ENCODE results near the gene CCDC50. TPM values are rescaled to one million over a fixed set of nuclear protein-coding genes. Genes with fewer than 3 reads are reported as not detected.

The CCDC50 gene
- total and polyA plus RNA-seq, 2 of the 8 experiments (the other 6 are each of a cell fraction or from before 2014, with no cell fraction given): 7.3 to 19.2 TPM

DNA sequence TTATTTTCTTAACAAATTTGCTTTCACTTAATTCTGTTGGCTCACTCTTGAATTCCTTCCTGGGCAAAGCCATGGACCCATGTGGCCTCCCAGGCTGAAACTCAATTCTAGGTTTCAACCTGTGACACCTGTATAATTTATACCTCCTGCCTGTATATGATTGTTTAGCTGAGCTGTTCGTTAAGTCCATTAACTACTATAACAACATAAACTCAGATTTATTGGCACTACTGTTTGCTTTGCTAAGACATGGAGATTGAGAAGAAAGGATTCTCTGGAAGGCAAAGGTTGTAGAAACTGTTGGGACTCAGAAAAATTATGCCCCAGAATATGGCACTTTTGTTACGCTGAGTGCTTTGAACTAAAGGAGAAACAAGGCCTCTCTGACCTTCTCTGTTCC, 26.7 kb upstream of the CCDC50 start (continued):
- TF ChIP-seq, protein P1, sequence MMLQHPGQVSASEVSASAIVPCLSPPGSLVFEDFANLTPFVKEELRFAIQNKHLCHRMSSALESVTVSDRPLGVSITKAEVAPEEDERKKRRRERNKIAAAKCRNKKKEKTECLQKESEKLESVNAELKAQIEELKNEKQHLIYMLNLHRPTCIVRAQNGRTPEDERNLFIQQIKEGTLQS (IDR thresholded peaks at IDR 0.05; ENCODE audit: insufficient read depth, low read depth, low read length): no peak
- TF ChIP-seq, protein P2, sequence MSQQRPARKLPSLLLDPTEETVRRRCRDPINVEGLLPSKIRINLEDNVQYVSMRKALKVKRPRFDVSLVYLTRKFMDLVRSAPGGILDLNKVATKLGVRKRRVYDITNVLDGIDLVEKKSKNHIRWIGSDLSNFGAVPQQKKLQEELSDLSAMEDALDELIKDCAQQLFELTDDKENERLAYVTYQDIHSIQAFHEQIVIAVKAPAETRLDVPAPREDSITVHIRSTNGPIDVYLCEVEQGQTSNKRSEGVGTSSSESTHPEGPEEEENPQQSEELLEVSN (IDR thresholded peaks at IDR 0.05): no peak
- TF ChIP-seq KDM5A (IDR thresholded peaks at IDR 0.05; ENCODE audit: low read length): no peak
- TF ChIP-seq TBP (IDR thresholded peaks at IDR 0.05; ENCODE audit: low read depth, low read length): no peak
- TF ChIP-seq, protein P3, sequence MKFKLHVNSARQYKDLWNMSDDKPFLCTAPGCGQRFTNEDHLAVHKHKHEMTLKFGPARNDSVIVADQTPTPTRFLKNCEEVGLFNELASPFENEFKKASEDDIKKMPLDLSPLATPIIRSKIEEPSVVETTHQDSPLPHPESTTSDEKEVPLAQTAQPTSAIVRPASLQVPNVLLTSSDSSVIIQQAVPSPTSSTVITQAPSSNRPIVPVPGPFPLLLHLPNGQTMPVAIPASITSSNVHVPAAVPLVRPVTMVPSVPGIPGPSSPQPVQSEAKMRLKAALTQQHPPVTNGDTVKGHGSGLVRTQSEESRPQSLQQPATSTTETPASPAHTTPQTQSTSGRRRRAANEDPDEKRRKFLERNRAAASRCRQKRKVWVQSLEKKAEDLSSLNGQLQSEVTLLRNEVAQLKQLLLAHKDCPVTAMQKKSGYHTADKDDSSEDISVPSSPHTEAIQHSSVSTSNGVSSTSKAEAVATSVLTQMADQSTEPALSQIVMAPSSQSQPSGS (IDR thresholded peaks at IDR 0.05; ENCODE audit: low read length): no peak
- TF ChIP-seq ASH2L (IDR thresholded peaks at IDR 0.05; ENCODE audit: low read length): no peak
- no peak for TF ChIP-seq SIRT6 (IDR thresholded peaks at IDR 0.05; ENCODE audit: low read length)
- no peak for TF ChIP-seq CHD1 (IDR thresholded peaks at IDR 0.05; ENCODE audit: low read depth, low read length)

All from H1 (cell line).